IPS-NIHi7 (cell line): Measurements from ENCODE around the gene PRPSAP2.

ENCODE experiments used
- DNase-seq: peaks from one replicate; pipeline ENCODE4 v3.0.0; 2012; ENCODE audit warnings: mixed read lengths; ENCODE audit errors: extremely low spot score

PRPSAP2 gene

DNA sequence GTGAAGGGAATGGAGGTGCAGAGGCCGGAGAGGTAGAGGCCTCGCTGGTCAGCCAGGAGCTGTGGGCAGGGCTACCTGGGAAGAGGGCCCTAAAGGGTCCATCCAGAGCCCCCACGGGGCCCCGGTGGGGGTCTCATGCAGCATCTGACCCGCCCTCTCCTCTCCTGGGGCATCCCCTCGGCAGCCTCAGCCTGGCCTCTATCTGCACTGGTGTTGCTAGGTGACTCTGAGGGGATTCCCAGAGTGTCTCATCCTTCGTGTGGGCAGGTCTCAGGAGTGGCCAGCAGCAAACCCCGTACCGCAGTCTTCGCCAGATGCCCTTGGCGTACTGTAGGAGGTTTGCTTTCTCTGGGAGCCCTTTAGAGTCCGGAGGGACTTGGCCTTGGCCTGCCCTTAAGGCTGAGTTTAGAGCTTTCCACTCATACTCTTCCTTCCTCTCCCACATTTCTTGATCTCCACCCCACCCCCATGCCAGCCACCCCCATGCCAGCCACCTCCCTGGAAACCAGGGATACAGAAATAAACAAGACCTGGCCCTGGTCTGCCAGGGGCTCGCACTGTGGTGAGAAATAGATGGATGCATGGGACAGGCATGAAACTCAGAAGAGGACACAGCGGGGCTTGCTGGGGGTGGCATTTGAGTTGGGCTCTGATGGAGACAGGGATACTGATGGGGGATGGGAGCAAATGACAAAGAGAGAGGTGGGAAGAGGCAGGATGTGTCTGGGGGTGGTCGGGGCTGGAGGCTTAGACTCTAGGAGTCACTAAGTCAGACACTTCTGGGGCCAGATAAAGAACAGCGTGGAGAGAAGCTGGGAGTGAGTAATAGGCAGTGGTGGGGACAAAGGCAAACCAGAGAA is 103.9 kb downstream of the PRPSAP2 start:
- DNase-seq = no peak

DNA sequence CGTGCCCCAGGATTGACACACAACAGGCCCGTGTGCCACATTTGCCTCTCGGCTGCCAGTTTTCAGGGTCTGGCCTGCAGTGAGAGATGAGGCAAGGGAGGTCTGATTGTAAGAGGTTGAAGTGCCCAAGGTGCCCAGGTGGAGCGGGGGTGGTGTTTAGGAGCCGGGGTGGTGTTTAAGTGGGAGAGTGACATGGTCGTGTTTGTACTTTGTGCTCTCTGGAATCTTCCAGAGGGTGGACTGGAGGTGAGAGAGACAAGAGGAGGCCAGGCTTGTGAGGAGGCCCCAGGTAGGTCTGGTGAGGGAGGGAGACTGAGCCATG is 104.5 kb downstream of the PRPSAP2 start:
- no peak for DNase-seq

DNA sequence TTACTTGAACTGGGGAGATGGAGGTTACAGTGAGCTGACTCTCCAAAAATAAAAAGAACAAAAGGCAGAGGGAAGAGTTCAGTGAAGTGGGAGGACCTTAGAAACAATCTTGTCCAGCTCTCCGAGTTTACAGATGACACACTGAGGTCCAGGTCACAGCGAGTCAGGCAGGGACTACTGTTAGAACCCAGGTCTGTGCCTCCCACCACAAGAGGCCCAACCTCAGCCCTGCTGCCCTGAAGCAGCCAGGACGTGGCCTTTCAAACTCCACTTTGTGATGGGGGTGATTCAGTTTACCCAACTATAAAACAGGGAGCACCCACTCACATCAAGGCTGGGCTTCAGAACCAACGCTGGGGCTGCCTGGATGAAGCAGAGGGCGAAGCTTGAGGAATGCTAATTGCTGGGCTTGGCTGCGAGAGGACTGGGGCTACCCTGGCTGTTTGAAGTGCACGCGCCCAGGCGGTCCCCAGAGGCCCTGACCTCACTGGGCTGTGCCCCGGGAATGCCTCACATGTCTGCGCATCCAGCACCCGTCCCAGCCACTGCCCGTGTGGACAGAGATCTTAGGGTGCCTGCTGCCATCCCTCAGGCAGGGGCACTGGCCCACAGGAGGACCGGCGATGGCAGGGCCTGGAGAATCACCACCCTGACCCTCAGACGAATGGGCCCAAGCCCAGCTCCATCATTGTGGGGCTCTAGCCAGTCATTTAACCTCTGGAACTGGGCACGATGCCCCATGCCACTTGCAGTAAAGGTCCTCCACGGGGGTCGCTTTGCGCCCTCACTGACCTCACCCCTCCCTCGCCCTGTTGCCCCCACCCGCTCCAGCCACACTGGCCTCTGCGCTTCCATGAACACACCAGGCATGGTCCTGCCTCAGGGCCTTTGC is 105.4 kb downstream of the PRPSAP2 start:
- DNase-seq = no peak

DNA sequence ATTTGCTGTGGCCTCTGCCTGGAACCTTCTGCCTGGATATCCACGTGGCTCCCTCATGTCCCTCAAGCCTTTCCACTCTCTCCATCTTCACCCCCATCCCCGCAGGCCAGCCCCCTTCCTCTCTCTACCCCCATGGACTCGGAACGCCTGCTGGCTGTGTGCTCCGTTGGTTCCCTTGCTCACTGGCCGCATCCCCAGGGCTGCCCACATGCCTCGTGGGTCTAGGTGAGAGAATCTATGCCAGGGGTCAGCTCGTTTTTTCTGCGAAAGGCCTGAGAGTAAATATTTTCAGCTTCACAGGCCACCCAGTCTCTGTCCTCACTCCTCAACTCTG is 106.1 kb downstream of the PRPSAP2 start:
- no peak for DNase-seq

GRCh38 chr17:18964550-18964949 is 106.6 kb downstream of the PRPSAP2 start:
- no peak for DNase-seq

- no peak for DNase-seq
Observed at GRCh38 chr17:18965530-18966236, 107.8 kb downstream of the PRPSAP2 start.

GRCh38 chr17:18966831-18967624 is 109.1 kb downstream of the PRPSAP2 start:
- DNase-seq = peak; percentile 54

DNA sequence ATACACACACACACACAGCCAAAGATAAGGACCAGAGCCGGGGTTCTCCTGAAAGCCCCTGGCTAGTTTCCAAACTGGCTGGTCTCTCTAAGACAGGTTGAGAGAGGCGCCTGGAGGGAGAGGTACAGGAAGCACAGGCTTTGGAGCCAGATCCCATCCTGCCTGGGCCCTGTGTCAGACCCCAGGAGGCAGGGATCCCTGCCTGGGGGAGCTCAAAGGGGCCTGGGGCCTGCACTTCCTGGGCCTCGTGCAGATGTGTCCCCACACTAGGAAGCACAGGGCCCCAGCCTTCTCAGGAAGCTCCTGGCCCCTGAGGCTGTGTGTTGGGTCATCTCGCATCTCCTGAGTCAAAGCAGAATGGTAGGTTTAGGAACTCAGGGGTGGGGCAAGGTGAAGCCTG is 110.0 kb downstream of the PRPSAP2 start:
- DNase-seq = no peak

DNA sequence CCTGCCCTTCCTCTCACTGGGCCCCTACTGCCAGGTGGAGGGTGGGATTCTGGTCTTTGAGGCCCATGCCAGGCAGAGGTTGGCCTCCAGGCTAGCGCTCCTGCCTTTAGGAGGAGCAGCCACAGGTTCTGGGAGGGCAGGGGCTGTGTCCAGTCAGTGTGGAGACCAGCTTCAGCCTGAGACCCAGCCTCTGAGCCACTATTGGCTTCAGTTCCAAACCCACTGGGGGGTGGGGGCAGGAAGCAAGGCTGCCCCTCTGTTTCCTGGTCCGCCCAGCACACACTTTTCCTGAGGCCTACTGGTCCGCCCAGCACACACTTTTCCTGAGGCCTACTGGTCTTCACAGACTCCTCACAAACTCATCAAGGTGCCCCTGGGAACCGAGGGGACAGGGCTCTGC is 110.4 kb downstream of the PRPSAP2 start:
- DNase-seq = no peak

DNA sequence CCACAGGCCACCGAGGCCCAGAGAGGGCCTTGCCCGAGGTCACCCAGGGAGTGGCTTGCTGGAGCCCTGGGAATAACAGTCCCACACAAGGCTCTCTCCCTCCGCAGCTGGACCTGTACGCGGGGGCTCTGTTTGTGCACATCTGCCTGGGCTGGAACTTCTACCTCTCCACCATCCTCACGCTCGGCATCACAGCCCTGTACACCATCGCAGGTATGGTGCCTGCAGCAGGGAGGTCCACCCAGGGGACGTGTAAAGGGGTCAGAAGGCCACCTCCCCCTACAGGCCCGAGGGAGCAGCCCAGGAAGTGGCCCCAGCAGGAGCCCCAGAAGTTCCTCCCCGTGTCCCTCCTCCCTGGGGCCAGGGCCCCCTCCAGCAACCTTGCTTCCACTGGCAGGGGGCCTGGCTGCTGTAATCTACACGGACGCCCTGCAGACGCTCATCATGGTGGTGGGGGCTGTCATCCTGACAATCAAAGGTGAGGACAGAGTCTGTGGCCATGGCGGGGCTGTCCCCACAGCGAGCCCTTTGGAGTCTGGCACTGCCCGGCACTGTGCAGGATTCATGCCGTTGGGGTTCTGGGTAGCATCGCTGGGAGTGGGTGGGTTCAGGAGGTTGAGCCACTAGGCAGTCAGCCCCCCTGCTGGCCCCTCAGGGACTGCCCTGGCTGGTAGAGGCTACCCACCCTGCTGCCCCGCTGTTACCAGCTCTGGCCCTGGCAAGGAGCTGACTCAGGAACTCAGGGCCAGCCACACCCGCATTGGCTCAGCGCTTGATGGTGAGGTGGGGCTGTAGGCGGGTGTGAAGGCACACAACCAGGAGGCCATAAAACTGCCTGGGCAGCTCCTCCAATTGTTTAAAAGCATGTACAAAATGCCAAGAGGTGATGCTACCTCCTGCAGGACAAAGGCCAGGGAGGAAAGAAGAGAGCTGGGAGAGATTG is 111.3 kb downstream of the PRPSAP2 start:
- DNase-seq = no peak

DNA sequence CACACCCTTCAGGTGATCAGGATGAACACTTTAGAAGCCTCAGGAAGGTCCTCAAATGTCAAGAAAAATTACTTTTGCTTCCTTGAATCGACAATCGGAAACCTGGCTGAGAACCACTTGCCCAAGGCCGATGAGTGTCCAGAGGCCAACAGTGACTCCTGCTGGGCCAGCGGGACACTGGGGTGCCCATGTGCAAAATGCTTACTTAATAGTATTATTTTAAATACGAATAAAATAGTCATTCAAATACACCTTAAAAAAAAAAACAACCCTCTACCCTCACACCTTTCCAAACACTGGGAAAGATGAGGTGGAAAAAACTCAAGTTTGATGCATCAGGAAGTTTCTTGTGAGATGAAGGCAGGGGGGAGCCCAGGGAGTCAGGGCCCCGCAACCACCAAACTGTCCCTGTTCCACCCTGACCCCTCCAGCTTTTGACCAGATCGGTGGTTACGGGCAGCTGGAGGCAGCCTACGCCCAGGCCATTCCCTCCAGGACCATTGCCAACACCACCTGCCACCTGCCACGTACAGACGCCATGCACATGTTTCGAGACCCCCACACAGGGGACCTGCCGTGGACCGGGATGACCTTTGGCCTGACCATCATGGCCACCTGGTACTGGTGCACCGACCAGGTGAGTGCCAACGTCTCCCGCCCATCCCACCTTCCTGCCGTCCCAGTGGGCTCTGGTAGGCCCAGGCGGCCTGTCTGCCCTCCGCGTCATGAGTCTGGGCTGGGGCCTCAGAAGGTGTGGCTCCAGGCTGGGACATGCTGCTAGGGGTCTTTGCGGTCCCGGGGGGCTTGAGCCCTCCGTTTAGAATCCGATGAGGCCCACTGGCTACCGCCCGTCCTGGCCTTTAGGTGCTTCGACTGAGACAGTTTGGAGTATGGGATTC is 112.9 kb downstream of the PRPSAP2 start:
- no peak for DNase-seq

- no peak for DNase-seq
Observed at GRCh38 chr17:18971801-18972200, 113.9 kb downstream of the PRPSAP2 start.

GRCh38 chr17:18974407-18975149 is 116.6 kb downstream of the PRPSAP2 start:
- DNase-seq = no peak

DNA sequence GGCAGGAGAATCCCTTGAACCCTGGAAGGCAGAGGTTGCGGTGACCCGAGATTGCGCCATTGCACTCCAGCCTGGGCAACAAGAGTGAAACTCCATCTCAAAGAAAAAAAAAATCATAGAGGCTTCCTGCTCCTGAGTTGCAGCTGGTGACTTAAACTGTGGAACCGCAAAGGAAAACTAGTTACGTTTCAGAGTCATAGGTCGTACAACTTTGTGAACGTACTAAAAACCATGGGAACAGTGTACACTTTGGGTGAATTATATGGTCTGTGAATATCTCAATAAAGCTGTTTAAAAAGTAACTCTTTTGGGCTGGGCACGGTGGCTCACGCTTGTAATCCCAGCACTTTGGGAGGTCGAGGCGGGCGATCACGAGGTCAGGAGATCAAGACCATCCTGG is 117.7 kb downstream of the PRPSAP2 start:
- DNase-seq = no peak

- no peak for DNase-seq
Observed at GRCh38 chr17:18976201-18976600, 118.3 kb downstream of the PRPSAP2 start.

DNA sequence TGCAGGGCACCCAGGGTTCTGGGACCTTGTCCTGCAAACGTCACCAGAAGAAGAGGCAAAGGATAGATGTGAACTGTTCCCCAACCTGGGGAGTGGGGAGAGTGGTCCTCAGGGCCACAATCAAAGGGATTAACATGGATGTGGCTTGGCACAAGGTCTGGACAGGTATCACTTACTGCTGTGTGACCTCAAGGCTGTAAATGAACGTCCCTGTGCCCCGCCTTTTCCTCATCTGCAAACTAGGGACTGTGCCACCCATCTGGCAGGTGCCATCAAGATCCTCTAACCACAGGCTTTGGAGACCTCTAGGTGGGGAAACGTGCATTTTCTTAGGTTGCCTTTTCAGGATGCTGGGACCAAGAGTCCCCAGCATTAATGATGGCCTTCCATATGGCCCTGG is 119.1 kb downstream of the PRPSAP2 start:
- DNase-seq = no peak

DNA sequence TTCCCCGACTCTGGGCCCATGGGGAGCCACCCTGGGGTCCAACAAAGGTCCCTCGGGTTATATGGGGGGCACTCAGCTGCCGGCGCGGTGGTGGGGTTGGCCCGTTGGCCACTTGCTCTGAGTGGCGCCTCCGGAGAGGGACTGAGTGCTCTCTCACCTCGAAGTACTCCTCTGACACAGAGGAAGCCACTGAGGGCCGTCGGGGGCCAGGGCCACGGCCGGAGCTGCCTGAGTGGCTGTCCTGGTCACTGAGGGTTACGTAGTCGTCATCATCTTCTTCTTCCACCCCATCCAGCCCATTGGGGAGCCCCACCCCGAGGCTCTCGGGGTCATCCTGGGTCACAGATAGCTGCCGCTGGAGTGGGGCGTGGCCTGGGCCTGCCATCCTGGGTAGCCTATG is 119.7 kb downstream of the PRPSAP2 start:
- no peak for DNase-seq

GRCh38 chr17:18978050-18978449 is 120.1 kb downstream of the PRPSAP2 start:
- no peak for DNase-seq

DNA sequence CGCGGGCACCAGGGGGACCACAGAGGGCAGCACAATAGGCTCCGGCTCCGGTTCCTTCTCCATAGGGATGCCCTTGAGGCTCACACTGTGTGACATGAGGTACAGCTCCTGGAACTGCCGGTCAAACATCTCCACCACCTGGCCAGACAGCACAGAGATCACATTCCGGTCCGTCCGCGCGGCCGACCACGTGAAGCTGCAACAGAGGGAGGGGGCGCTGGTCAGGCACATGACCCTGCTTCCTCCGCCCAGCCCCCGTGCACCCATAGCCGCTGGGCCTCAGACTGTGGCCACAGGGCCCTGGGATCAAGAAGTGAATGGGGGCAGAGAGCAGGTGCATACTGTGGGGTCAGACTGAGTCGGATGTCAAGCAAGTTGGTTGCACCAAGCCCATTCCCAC is 120.7 kb downstream of the PRPSAP2 start:
- no peak for DNase-seq
